IMR-90 (cell line): ENCODE results near the gene LCE2C. TPM values are rescaled to one million over a fixed set of nuclear protein-coding genes. Genes with fewer than 3 reads are reported as not detected.

Experiments
- ATAC-seq: fragments of 200-7000 bp; cut with Tn5 transposase; 2 replicates; pipeline ENCODE4 v1.9.1; 2020; ENCODE audit warnings: low read depth, mild to moderate bottlenecking, moderate library complexity
- BruUV-seq: library from RNA; stranded (reverse); fragments of 400-500 nt; replicated peaks from 2 replicates; lab custom pipeline; 2021; lab: Mats Ljungman, UMichigan
- CTCF ChIA-PET: fragments of 300-600 bp; formaldehyde crosslinking; extraction: SDS; loops from one replicate; lab custom pipeline; 2021; ENCODE audit warnings: antibody characterized with exemption; lab: Yijun Ruan, JAX
- POLR2A ChIA-PET: fragments of 300-600 bp; sonication (Branson Sonifier 250); formaldehyde crosslinking; loops from one replicate; lab custom pipeline; 2022; ENCODE audit warnings: antibody characterized with exemption; ENCODE audit not compliant: unreplicated experiment; lab: Charles Lee
- DNase-seq: peaks from one replicate; pipeline ENCODE4 v3.0.0; 2013
- H2AFZ ChIP-seq: replicated peaks from 2 replicates; pipeline ENCODE3; 2013; ENCODE audit warnings: low read length, mild to moderate bottlenecking; ENCODE audit not compliant: poor library complexity
- H2AK5ac ChIP-seq: 2 replicates; pipeline ENCODE4 v1.6.1; 2013; ENCODE audit warnings: low read depth, low read length, inconsistent platforms
- H2AK9ac ChIP-seq: replicated peaks from 2 replicates; pipeline ENCODE3; 2013; ENCODE audit warnings: mild to moderate bottlenecking, low read depth, low read length, moderate library complexity; ENCODE audit not compliant: poor library complexity
- H2BK120ac ChIP-seq: 2 replicates; pipeline ENCODE4 v1.6.1; 2013; ENCODE audit warnings: low read depth, low read length, inconsistent platforms
- H2BK15ac ChIP-seq: 3 replicates; pipeline ENCODE4 v1.6.1; 2013; ENCODE audit warnings: low read depth, low read length, inconsistent platforms
- H2BK20ac ChIP-seq: 2 replicates; pipeline ENCODE4 v1.6.1; 2013; ENCODE audit warnings: low read depth, mild to moderate bottlenecking, inconsistent platforms, low read length, moderate library complexity
- H2BK5ac ChIP-seq: 2 replicates; pipeline ENCODE4 v1.6.1; 2013; ENCODE audit warnings: mild to moderate bottlenecking, low read depth, low read length, inconsistent platforms; ENCODE audit not compliant: poor library complexity, severe bottlenecking
- H3K14ac ChIP-seq: replicated peaks from 2 replicates; pipeline ENCODE4 v1.6.1; 2013; ENCODE audit warnings: low read depth, low read length, inconsistent platforms
- H3K18ac ChIP-seq: 2 replicates; pipeline ENCODE4 v1.6.1; 2013; ENCODE audit warnings: low read depth, low read length, control low read depth
- H3K23ac ChIP-seq: 2 replicates; pipeline ENCODE4 v1.6.1; 2013; ENCODE audit warnings: low read depth, low read length, inconsistent platforms
- H3K27ac ChIP-seq: 2 replicates; pipeline ENCODE4 v1.5.1; 2013; ENCODE audit warnings: mild to moderate bottlenecking, control low read depth, low read length; ENCODE audit not compliant: insufficient read depth
- H3K27me3 ChIP-seq: 2 replicates; pipeline ENCODE4 v1.6.1; 2013; ENCODE audit warnings: low read length; ENCODE audit not compliant: control insufficient read depth, insufficient read depth
- H3K36me3 ChIP-seq: 2 replicates; pipeline ENCODE4 v1.6.1; 2013; ENCODE audit warnings: low read length, mixed read lengths; ENCODE audit not compliant: control insufficient read depth, insufficient read depth
- H3K4ac ChIP-seq: 2 replicates; pipeline ENCODE4 v1.6.1; 2013; ENCODE audit warnings: low read depth, low read length, inconsistent platforms
- H3K4me1 ChIP-seq: 2 replicates; pipeline ENCODE4 v1.6.1; 2013; ENCODE audit warnings: low read length, mixed read lengths; ENCODE audit not compliant: control insufficient read depth, insufficient read depth
- H3K4me2 ChIP-seq: 2 replicates; pipeline ENCODE4 v1.6.1; 2013; ENCODE audit warnings: low read depth, mild to moderate bottlenecking, control low read depth, low read length, moderate library complexity
- H3K4me3 ChIP-seq: 2 replicates; pipeline ENCODE4 v1.5.1; 2013; ENCODE audit warnings: low read depth, mild to moderate bottlenecking, control low read depth, low read length, moderate library complexity; ENCODE audit not compliant: insufficient read depth
- H3K56ac ChIP-seq: 2 replicates; pipeline ENCODE4 v1.6.1; 2013; ENCODE audit warnings: low read length, inconsistent platforms; ENCODE audit not compliant: insufficient read depth; ENCODE audit errors: extremely low read depth
- H3K79me1 ChIP-seq, 2 experiments: 2 replicates each; pipeline ENCODE4 v1.6.1; 2013; ENCODE audit warnings: low read length in 2 of 2, inconsistent platforms in 1 of 2, low read depth in 1 of 2
- H3K9ac ChIP-seq: 2 replicates; pipeline ENCODE4 v1.6.1; 2013; ENCODE audit warnings: low read depth, low read length, control low read depth
- H3K9me1 ChIP-seq: 2 replicates; pipeline ENCODE4 v1.6.1; 2013; ENCODE audit warnings: low read length, inconsistent platforms; ENCODE audit not compliant: insufficient read depth
- H3K9me3 ChIP-seq: 2 replicates; pipeline ENCODE4 v1.6.1; 2013; ENCODE audit warnings: low read length; ENCODE audit not compliant: control insufficient read depth, insufficient read depth
- H4K20me1 ChIP-seq: 2 replicates; pipeline ENCODE4 v1.6.1; 2013; ENCODE audit warnings: low read length, inconsistent platforms; ENCODE audit not compliant: insufficient read depth
- H4K5ac ChIP-seq: 2 replicates; pipeline ENCODE4 v1.6.1; 2013; ENCODE audit warnings: mild to moderate bottlenecking, low read depth, low read length, control low read depth
- H4K8ac ChIP-seq, 2 experiments: 2 replicates each; pipeline ENCODE4 v1.6.1; 2013; ENCODE audit warnings: low read depth in 2 of 2, low read length in 2 of 2, control low read depth in 1 of 2, inconsistent platforms in 1 of 2
- H4K91ac ChIP-seq: 2 replicates; pipeline ENCODE4 v1.6.1; 2013; ENCODE audit warnings: low read depth, low read length, inconsistent platforms; ENCODE audit not compliant: insufficient read depth
- CEBPB ChIP-seq: IDR thresholded peaks from 2 replicates; pipeline ENCODE4 v1.6.1; 2012; ENCODE audit warnings: low read depth, low read length, improper control_type of control experiment
- CHD1 ChIP-seq: IDR thresholded peaks from 2 replicates; pipeline ENCODE4 v1.6.1; 2012; ENCODE audit warnings: low read depth, low read length, improper control_type of control experiment
- FOS ChIP-seq: fragments of 150-350 bp; IDR thresholded peaks from 2 replicates; pipeline ENCODE4 v1.6.1; 2016; ENCODE audit warnings: low read depth, low read length
- MXI1 ChIP-seq: IDR thresholded peaks from 2 replicates; pipeline ENCODE4 v1.6.1; 2012; ENCODE audit warnings: low read depth, mild to moderate bottlenecking, low read length, moderate library complexity, borderline replicate concordance
- NFE2L2 ChIP-seq: fragments of 150-350 bp; IDR thresholded peaks from 2 replicates; pipeline ENCODE4 v1.6.1; 2016; ENCODE audit warnings: low read depth, mild to moderate bottlenecking, low read length
- POLR2A ChIP-seq: IDR thresholded peaks from 2 replicates; pipeline ENCODE4 v1.6.1; 2012; ENCODE audit warnings: mild to moderate bottlenecking, low read depth, low read length
- RCOR1 ChIP-seq: IDR thresholded peaks from 2 replicates; pipeline ENCODE4 v1.6.1; 2012; ENCODE audit warnings: mild to moderate bottlenecking, low read length, improper control_type of control experiment; ENCODE audit not compliant: insufficient replicate concordance
- RFX5 ChIP-seq: IDR thresholded peaks from 2 replicates; pipeline ENCODE4 v1.8.0; 2012; ENCODE audit warnings: low read depth, mild to moderate bottlenecking, low read length, moderate library complexity
- WGBS, 2 experiments: methylation state at CpG; one replicate each; pipeline versions ENCODE4 v1.1.5 to v1.1.7; 2013; ENCODE audit warnings: missing lambda C conversion rate in 2 of 2; ENCODE audit not compliant: insufficient read length in 1 of 2; ENCODE audit errors: extremely low coverage in 2 of 2; 5-methylcytosine and 5-hydroxymethylcytosine counted together
- dilution Hi-C: fragments of 300-500 bp; cut with HindIII; formaldehyde crosslinking; loops from one replicate; pipeline ENCODE4 v1.14.3; 2018; ENCODE audit warnings: low sequenced_read_pairs; ENCODE audit not compliant: unreplicated experiment
- in situ Hi-C: fragments of 300-500 bp; cut with MboI; formaldehyde crosslinking; loops from 3 replicates; pipeline ENCODE4 v1.14.3; 2019; ENCODE audit warnings: low sequenced_read_pairs, inconsistent platforms, mixed read lengths
- intact Hi-C: fragments of 100-400 bp; cut with micrococcal nuclease; formaldehyde crosslinking; loops from 2 replicates; pipeline ENCODE4 v1.10.0; 2022
- polyA plus RNA-seq, 3 experiments: library from polyadenylated mRNA; depleted of rRNA; stranded (reverse); fragments of >200 nt; gene quantifications; 2 replicates each; pipeline ENCODE4 v1.2.3, GENCODE V29; 2012; ENCODE audit warnings: low replicate concordance in 1 of 3
- total RNA-seq: library from RNA; depleted of rRNA; stranded (reverse); fragments of >200 nt; gene quantifications from 2 replicates; pipeline ENCODE4 v1.2.3, GENCODE V29; 2012
- TF ChIP-seq, protein P1 (sequence below): fragments of 150-350 bp; IDR thresholded peaks from 2 replicates; pipeline ENCODE4 v1.6.1; 2016; ENCODE audit warnings: low read depth, mild to moderate bottlenecking, low read length, moderate library complexity, borderline replicate concordance
- TF ChIP-seq, protein P2 (sequence below): fragments of 150-350 bp; IDR thresholded peaks from 2 replicates; pipeline ENCODE4 v1.6.1; 2017; ENCODE audit warnings: mild to moderate bottlenecking, antibody characterized with exemption, low read length, low read depth

LCE2C gene
- total and polyA plus RNA-seq, 2 of the 4 experiments (the other 2 are of a cell fraction) = not detected

DNA sequence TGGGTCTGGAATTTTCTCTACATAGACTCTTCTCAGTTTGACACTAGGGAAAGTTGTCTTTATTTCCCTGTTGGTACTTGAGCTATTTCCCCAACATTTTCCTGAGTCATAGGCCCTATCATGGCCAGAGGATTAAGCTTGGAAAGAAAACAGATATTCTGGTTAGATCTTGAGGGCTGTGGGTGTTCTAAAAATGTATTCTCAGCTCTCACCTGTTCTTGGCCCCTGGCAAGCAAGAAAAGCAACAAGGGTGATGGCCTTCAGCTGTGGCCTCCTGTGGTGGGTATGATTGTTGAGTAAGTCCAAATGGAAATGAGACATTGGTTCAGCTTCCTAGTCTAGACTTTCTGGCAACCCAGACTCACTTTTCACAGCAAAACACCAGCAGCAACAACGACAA lies 34.7 kb upstream of the LCE2C start:
- no peak overlapping the region for H2BK15ac ChIP-seq
- H4K8ac ChIP-seq = no peak overlapping the region
- no CpG with 5 or more reads among the region's 1 CpG for WGBS, 2 experiments
- H2AFZ ChIP-seq = no peak overlapping the region
- no peak overlapping the region for H2AK5ac ChIP-seq
- no peaks in the 10 kb centered on the region for H3K9me3 ChIP-seq
- H4K91ac ChIP-seq = no peak overlapping the region
- H3K27ac ChIP-seq = no peak overlapping the region
- no peak overlapping the region for H2BK20ac ChIP-seq
- no peak overlapping the region for H4K5ac ChIP-seq
- ATAC-seq (no peak), DNase-seq (no peak)
- no peak overlapping the region for H3K9ac ChIP-seq
- no peak overlapping the region for H2BK5ac ChIP-seq
- H3K79me1 ChIP-seq = no peaks in the 10 kb centered on the region
- H3K23ac ChIP-seq = no peak overlapping the region
- no peaks in the 10 kb centered on the region for H3K27me3 ChIP-seq
- no peak for TF ChIP-seq NFE2L2
- TF ChIP-seq MXI1 = no peak
- TF ChIP-seq CEBPB = no peak
- TF ChIP-seq, protein P1, sequence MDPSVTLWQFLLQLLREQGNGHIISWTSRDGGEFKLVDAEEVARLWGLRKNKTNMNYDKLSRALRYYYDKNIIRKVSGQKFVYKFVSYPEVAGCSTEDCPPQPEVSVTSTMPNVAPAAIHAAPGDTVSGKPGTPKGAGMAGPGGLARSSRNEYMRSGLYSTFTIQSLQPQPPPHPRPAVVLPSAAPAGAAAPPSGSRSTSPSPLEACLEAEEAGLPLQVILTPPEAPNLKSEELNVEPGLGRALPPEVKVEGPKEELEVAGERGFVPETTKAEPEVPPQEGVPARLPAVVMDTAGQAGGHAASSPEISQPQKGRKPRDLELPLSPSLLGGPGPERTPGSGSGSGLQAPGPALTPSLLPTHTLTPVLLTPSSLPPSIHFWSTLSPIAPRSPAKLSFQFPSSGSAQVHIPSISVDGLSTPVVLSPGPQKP = no peak
- no peak for TF ChIP-seq CHD1
- no peak for TF ChIP-seq RFX5
- no peak for TF ChIP-seq POLR2A
- TF ChIP-seq, protein P2, sequence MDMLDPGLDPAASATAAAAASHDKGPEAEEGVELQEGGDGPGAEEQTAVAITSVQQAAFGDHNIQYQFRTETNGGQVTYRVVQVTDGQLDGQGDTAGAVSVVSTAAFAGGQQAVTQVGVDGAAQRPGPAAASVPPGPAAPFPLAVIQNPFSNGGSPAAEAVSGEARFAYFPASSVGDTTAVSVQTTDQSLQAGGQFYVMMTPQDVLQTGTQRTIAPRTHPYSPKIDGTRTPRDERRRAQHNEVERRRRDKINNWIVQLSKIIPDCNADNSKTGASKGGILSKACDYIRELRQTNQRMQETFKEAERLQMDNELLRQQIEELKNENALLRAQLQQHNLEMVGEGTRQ = no peak
- TF ChIP-seq FOS = no peak
- no peak for TF ChIP-seq RCOR1
- dilution Hi-C loops = no loop called here
- H3K9me1 ChIP-seq = no peaks in the 10 kb centered on the region
- H3K56ac ChIP-seq = no peak overlapping the region
- ChIA-PET POLR2A (no interaction called here), CTCF (no interaction called here)
- no peak overlapping the region for H3K4ac ChIP-seq
- no peak overlapping the region for H3K4me3 ChIP-seq
- H3K4me2 ChIP-seq = no peak overlapping the region
- BruUV-seq = no TSS peak
- no peaks in the 10 kb centered on the region for H3K4me1 ChIP-seq
- no peak overlapping the region for H2BK120ac ChIP-seq
- H3K36me3 ChIP-seq = no peaks in the 10 kb centered on the region
- in situ Hi-C loops = no loop called here
- no peak overlapping the region for H3K14ac ChIP-seq
- no peaks in the 10 kb centered on the region for H4K20me1 ChIP-seq
- intact Hi-C loops = no loop called here
- H2AK9ac ChIP-seq = no peak overlapping the region
- H3K18ac ChIP-seq = no peak overlapping the region
